ENCODE measurements around the gene AURKAIP1. TPM values are rescaled to one million over a fixed set of nuclear protein-coding genes. Genes with fewer than 3 reads are reported as not detected.

The AURKAIP1 gene
- total and polyA plus RNA-seq, 2 of the 13 experiments (the other 11 are each of a cell fraction or from before 2014, with no cell fraction given) = 69.5 to 175 TPM

- no peak for TF ChIP-seq ZSCAN30 (CRISPR knock-in tag; IDR thresholded peaks at IDR 0.05)
- TF ChIP-seq ZNF501 (CRISPR knock-in tag; IDR thresholded peaks at IDR 0.05) = no peak
- TF ChIP-seq LCORL (IDR thresholded peaks at IDR 0.05) = no peak
- no peak; the same call in 1 of the 2 replicates for TF ChIP-seq LCORL (CRISPR knock-in tag; IDR thresholded peaks at IDR 0.05)
- TF ChIP-seq TEF (CRISPR knock-in tag; IDR thresholded peaks at IDR 0.05) = no peak
- no peak for TF ChIP-seq HOXD1 (CRISPR knock-in tag; IDR thresholded peaks at IDR 0.05)
- no peak for TF ChIP-seq ZNF782 (CRISPR knock-in tag; IDR thresholded peaks at IDR 0.05; ENCODE audit: borderline replicate concordance)
- TF ChIP-seq REST (IDR thresholded peaks at IDR 0.05; ENCODE audit: borderline replicate concordance in 1 of 2, low read depth in 1 of 2, low read length in 2 of 2) = no peak
- TF ChIP-seq ZBTB46 (CRISPR knock-in tag; IDR thresholded peaks at IDR 0.05; ENCODE audit: borderline replicate concordance) = no peak
- no peak for TF ChIP-seq MYPOP (CRISPR knock-in tag; IDR thresholded peaks at IDR 0.05)
- TF ChIP-seq LRRFIP1 (CRISPR knock-in tag; conservative IDR thresholded peaks at IDR 0.05) = no peak
- no peak for TF ChIP-seq THAP8 (CRISPR knock-in tag; IDR thresholded peaks at IDR 0.05; ENCODE audit: borderline replicate concordance)
- TF ChIP-seq ASH2L (IDR thresholded peaks at IDR 0.05; ENCODE audit: insufficient read length, low read depth, low read length) = peak; percentile 39
- TF ChIP-seq PBX2 (CRISPR knock-in tag; IDR thresholded peaks at IDR 0.05) = no peak
- no peak for TF ChIP-seq ZNF597 (CRISPR knock-in tag; IDR thresholded peaks at IDR 0.05)
- no peak; the same call in 1 of the 2 replicates for TF ChIP-seq ZSCAN21 (CRISPR knock-in tag; IDR thresholded peaks at IDR 0.05; ENCODE audit: borderline replicate concordance)
Observed at GRCh38 chr1:1398677-1399186, 23.7 kb upstream of the AURKAIP1 start (continued).
